Urinary bladder (tissue), 4 donors: ENCODE measurements around the gene FBXW12. TPM values are rescaled to one million over a fixed set of nuclear protein-coding genes. Genes with fewer than 3 reads are reported as not detected.
"Not testable (repeated sequence)": the region's sequence is repeated elsewhere in the genome, so short reads cannot be mapped to it uniquely, and the experiment has no call there.

Experiments
- DNase-seq: peaks from one replicate; pipeline ENCODE4 v3.0.0-alpha.2; 2015; ENCODE audit errors: extremely low spot score
- H3K27ac ChIP-seq: one replicate; pipeline ENCODE4 v1.5.1; 2013; ENCODE audit warnings: low read depth, mild to moderate bottlenecking, moderate library complexity
- H3K36me3 ChIP-seq: one replicate; pipeline ENCODE4 v1.6.1; 2013; ENCODE audit warnings: mild to moderate bottlenecking, moderate library complexity; ENCODE audit not compliant: insufficient read depth
- H3K4me1 ChIP-seq: one replicate; pipeline ENCODE4 v1.6.1; 2013; ENCODE audit warnings: mild to moderate bottlenecking, moderate library complexity; ENCODE audit not compliant: insufficient read depth
- H3K4me3 ChIP-seq: one replicate; pipeline ENCODE4 v1.5.1; 2013; ENCODE audit warnings: low read depth, low read length
- WGBS: extraction: QIAGEN DNeasy Blood & Tissue Kit; methylation state at CpG from one replicate; pipeline ENCODE4 v1.1.7; 2013; 5-methylcytosine and 5-hydroxymethylcytosine counted together
- polyA plus RNA-seq: library from polyadenylated mRNA; stranded (reverse); fragments of 200-250 nt; gene quantifications from one replicate; pipeline ENCODE4 v1.2.3, GENCODE V29; 2013
- total RNA-seq: library from RNA; depleted of rRNA; stranded (reverse); fragments of >200 nt; gene quantifications from one replicate; pipeline ENCODE4 v1.2.3, GENCODE V29; 2014
- donor health status: healthy with polysubstance abuse.
- donor health status: healthy.

Gene FBXW12
- total and polyA plus RNA-seq, 2 donors = 0.32 TPM; not detected in 1

GRCh38 chr3:48398701-48399386, 26.8 kb downstream of the FBXW12 start:
- H3K36me3 ChIP-seq = no peaks in the 10 kb centered on the region
- no peak overlapping the region for H3K4me3 ChIP-seq
- no peak overlapping the region for H3K27ac ChIP-seq
- H3K4me1 ChIP-seq = no peaks in the 10 kb centered on the region
- WGBS = 66% methylated on average over 11 of the region's 11 CpGs
- DNase-seq = no peak

- Histone ChIP-seq H3K4me1 (no peaks in the 10 kb centered on the region), H3K36me3 (no peaks in the 10 kb centered on the region), H3K27ac (no peak overlapping the region), H3K4me3 (no peak overlapping the region)
- WGBS = 66% methylated on average over 4 of the region's 4 CpGs
- DNase-seq = no peak
These were observed 27.6 kb downstream of the FBXW12 start for GRCh38 chr3:48399387-48400172.

GRCh38 chr3:48400824-48401433, 28.9 kb downstream of the FBXW12 start:
- no peak for DNase-seq
- Histone ChIP-seq H3K36me3 (no peaks in the 10 kb centered on the region), H3K27ac (no peak overlapping the region), H3K4me3 (no peak overlapping the region), H3K4me1 (no peaks in the 10 kb centered on the region)
- WGBS = 58% methylated on average over 6 of the region's 6 CpGs

GRCh38 chr3:48401434-48401901, 29.4 kb downstream of the FBXW12 start:
- peak overlapping the region; percentile 70 for H3K27ac ChIP-seq
- DNase-seq, H3K36me3 ChIP-seq, H3K4me3 ChIP-seq, H3K4me1 ChIP-seq: not testable (repeated sequence)
- 90% methylated on average over 12 of the region's 12 CpGs for WGBS

- Histone ChIP-seq H3K36me3 (no peaks in the 10 kb centered on the region), H3K27ac (peak overlapping the region; percentile 11), H3K4me3 (no peak overlapping the region), H3K4me1 (no peaks in the 10 kb centered on the region)
- peak; percentile 26 for DNase-seq
- 16% methylated on average over 8 of the region's 8 CpGs for WGBS
These were observed 30.3 kb downstream of the FBXW12 start for GRCh38 chr3:48402281-48402732.

- H3K36me3 ChIP-seq = no peaks in the 10 kb centered on the region
- H3K27ac ChIP-seq = peak overlapping the region; percentile 11
- H3K4me1 ChIP-seq = no peaks in the 10 kb centered on the region
- H3K4me3 ChIP-seq = no peak overlapping the region
- 67% methylated on average over 3 of the region's 3 CpGs for WGBS
- no peak for DNase-seq
These were observed 30.9 kb downstream of the FBXW12 start for GRCh38 chr3:48402907-48403306.

- no peak for DNase-seq
- no peaks in the 10 kb centered on the region for H3K4me1 ChIP-seq
- H3K27ac ChIP-seq = no peak overlapping the region
- no peaks in the 10 kb centered on the region for H3K36me3 ChIP-seq
- no peak overlapping the region for H3K4me3 ChIP-seq
- 90% methylated on average over 15 of the region's 15 CpGs for WGBS
These were observed 31.8 kb downstream of the FBXW12 start for GRCh38 chr3:48403533-48404439.

DNA sequence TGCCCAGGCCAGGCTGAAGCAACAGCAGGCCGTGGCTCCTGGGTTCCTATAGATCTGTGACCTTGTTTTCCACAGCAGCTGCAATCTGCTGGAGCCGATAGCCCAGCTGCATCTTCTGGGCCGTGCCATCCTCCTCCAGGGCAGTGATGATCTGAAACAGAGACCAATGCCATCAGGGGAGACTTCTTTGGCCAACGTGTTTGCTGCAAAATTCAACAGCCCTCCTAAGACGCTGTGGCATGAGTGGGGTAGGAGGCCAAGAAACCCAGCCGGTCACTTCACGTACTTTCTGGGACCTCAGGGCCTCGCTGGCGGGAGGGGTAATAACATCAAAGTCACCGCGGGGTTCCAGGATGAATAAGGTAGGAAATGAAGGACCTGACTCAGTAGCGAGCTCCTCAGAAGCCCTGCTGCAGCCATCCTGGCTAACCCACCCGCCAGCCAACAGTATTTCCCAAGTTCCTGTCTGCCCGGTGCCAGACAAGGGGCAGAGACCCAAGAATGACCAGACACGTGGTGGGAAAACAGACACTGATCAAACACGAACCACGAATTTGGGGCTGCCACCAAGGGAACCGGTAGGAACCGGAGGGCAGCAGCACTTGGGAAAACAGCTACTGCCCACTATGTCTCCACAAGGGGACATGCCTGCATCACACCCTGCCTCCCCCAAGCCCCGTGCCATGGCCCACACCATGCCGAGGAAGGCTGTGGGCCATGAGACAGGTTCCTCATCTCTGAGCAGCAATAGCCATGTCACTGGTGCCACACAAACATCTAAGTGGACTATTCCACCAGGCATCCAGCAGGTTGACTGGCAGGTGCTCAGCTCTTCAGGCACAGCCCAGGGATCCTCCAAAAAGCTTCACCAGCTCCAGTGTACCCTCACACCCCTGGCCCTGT, 32.7 kb downstream of the FBXW12 start:
- no peak overlapping the region for H3K27ac ChIP-seq
- WGBS = 85% methylated on average over 21 of the region's 21 CpGs
- DNase-seq = no peak
- no peaks in the 10 kb centered on the region for H3K36me3 ChIP-seq
- H3K4me3 ChIP-seq = no peak overlapping the region
- no peaks in the 10 kb centered on the region for H3K4me1 ChIP-seq

DNA sequence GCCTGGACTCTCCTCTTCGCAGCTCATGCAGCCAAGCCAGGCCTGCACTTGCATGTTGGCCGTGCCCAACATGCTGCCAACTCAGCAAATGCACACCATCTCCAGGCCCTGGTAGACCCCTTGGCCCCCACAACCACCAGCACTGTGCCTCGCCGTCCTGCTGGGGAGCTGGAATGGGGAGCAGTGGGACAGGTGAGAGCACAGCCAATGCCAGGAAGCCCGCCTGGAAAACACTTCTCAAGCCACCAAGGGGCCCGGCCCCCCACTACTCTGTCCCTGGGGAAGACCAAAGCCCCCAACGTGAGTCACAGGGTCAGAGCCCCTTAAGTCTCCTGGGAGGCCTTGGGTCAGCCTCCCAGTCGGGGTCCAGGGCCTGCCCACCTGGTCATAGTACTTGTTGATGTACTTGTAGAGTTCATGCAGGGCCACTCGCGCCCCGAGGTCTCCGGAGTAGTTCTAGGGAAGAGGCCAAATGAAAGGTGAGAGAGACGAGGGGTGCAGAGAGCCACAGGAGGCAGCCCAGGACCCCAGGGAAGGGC, 33.4 kb downstream of the FBXW12 start:
- 88% methylated on average over 13 of the region's 13 CpGs for WGBS
- DNase-seq = no peak
- Histone ChIP-seq H3K27ac (no peak overlapping the region), H3K36me3 (no peaks in the 10 kb centered on the region), H3K4me3 (no peak overlapping the region), H3K4me1 (no peaks in the 10 kb centered on the region)

- Histone ChIP-seq H3K27ac (no peak overlapping the region), H3K4me1 (no peaks in the 10 kb centered on the region), H3K4me3 (no peak overlapping the region), H3K36me3 (no peaks in the 10 kb centered on the region)
- no peak for DNase-seq
- WGBS = 80% methylated on average over 1 of the region's 1 CpG
These were observed 34.0 kb downstream of the FBXW12 start for GRCh38 chr3:48405971-48406370.

DNA sequence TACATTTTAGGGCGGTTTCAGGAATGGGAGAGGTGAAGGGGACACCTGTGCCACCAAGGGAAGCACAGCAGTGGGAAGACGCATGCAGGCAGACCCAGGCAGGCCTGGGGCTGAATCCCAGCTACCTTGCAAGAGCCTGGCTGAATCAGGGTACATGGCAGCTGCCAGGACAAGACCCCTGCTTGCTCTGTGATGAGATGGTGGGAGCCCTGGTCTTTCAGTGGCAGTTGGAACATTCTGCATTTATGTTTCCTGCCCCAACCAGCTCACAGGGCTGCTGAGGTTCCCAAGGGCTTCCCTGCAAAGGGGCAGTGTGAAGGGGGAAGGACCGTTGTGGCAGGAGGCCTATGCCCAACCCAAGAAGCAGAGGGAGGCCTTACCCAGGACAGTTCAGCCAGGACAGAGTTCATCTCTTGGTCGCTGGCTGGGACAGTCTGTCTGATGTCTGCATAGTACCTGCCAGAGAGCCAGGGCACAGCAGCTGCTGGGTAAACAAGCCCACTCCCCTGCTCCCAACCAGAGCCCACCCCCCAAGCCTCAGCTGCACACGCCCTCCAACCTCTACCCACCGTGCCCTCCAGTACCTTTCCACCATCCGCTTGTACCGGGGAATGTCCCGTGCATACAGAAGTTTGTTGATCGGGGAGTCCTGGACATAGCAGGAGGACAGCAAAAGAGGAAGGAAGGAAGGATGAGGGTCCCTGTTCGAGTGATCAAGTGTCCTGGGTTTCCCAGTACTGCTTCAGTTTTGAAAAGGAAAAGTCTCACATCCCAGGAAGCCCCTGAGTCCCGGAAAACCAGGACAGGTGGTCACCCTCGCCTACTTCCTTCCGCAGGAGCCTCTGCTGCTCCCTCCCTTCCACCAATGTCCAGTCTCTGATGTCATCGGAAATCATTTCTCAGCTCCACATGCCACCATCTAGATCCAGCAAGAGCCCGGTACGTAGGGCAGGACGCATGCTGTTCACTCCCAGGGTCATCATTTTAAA, 34.7 kb downstream of the FBXW12 start:
- H3K4me1 ChIP-seq = no peaks in the 10 kb centered on the region
- H3K27ac ChIP-seq = no peak overlapping the region
- no peaks in the 10 kb centered on the region for H3K36me3 ChIP-seq
- 90% methylated on average over 18 of the region's 18 CpGs for WGBS
- DNase-seq = no peak
- no peak overlapping the region for H3K4me3 ChIP-seq
